ENCODE results near the gene TMEM117.

The TMEM117 gene

DNA sequence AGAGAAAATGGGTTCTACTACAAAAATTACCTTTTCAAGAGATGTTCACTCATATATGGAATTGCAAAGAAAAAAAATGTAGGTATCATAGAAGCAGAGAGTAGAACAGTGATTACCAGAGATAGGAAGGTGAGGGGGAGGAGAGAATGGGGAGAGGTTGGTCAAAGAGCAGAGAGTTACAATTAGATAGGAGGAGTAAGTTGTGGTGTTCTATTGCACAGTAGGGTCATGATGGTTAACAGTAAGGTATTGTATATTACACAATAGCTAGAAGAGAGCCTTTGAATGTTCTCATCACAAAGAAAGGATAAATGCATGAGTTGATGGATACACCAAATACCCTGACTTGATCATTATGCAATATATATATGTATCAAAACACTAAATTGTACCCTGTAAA is 145.8 kb downstream of the TMEM117 start (continued):
- TF ChIP-seq, protein P1, sequence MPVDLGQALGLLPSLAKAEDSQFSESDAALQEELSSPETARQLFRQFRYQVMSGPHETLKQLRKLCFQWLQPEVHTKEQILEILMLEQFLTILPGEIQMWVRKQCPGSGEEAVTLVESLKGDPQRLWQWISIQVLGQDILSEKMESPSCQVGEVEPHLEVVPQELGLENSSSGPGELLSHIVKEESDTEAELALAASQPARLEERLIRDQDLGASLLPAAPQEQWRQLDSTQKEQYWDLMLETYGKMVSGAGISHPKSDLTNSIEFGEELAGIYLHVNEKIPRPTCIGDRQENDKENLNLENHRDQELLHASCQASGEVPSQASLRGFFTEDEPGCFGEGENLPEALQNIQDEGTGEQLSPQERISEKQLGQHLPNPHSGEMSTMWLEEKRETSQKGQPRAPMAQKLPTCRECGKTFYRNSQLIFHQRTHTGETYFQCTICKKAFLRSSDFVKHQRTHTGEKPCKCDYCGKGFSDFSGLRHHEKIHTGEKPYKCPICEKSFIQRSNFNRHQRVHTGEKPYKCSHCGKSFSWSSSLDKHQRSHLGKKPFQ (tag by site-specific recombination; IDR thresholded peaks at IDR 0.05): no peak

DNA sequence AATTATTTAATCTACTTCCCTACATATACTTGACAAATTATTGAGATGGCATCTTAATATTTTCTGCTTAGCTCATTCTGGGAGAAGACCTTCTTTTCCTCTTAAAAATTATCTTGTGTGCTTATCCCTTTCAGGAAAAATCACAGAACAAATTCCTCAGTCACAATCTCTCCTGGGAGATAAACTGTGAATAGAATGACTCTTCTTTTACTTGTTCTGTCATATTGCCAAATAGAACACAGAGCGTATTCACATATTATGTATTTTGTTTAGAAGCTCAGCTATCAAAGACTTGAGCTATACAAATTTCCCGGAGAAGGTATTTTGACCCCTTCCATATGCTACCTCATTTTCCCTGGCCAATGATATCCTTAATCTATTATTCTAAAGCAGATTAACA is 146.7 kb downstream of the TMEM117 start:
- Histone ChIP-seq H3K27ac (ENCODE audit: extremely low read depth, low read depth, low read length) (no peak overlapping the region), H3K9me3 (ENCODE audit: control insufficient read depth, insufficient read depth, low read depth, low read length) (no peaks in the 10 kb centered on the region), H3K4me1 (ENCODE audit: control insufficient read depth, insufficient read depth, low read length) (no peaks in the 10 kb centered on the region), H3K36me3 (ENCODE audit: control insufficient read depth in 2 of 2, insufficient read depth in 1 of 2, low read length in 2 of 2) (no peaks in the 10 kb centered on the region), H3K4me3 (ENCODE audit: low read depth, low read length) (no peak overlapping the region)
- no peak for TF ChIP-seq ZNF747 (tag by site-specific recombination; IDR thresholded peaks at IDR 0.05)
- TF ChIP-seq, protein P2, sequence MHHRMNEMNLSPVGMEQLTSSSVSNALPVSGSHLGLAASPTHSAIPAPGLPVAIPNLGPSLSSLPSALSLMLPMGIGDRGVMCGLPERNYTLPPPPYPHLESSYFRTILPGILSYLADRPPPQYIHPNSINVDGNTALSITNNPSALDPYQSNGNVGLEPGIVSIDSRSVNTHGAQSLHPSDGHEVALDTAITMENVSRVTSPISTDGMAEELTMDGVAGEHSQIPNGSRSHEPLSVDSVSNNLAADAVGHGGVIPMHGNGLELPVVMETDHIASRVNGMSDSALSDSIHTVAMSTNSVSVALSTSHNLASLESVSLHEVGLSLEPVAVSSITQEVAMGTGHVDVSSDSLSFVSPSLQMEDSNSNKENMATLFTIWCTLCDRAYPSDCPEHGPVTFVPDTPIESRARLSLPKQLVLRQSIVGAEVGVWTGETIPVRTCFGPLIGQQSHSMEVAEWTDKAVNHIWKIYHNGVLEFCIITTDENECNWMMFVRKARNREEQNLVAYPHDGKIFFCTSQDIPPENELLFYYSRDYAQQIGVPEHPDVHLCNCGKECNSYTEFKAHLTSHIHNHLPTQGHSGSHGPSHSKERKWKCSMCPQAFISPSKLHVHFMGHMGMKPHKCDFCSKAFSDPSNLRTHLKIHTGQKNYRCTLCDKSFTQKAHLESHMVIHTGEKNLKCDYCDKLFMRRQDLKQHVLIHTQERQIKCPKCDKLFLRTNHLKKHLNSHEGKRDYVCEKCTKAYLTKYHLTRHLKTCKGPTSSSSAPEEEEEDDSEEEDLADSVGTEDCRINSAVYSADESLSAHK (tag by site-specific recombination; IDR thresholded peaks at IDR 0.05): no peak
- TF ChIP-seq, protein P3, sequence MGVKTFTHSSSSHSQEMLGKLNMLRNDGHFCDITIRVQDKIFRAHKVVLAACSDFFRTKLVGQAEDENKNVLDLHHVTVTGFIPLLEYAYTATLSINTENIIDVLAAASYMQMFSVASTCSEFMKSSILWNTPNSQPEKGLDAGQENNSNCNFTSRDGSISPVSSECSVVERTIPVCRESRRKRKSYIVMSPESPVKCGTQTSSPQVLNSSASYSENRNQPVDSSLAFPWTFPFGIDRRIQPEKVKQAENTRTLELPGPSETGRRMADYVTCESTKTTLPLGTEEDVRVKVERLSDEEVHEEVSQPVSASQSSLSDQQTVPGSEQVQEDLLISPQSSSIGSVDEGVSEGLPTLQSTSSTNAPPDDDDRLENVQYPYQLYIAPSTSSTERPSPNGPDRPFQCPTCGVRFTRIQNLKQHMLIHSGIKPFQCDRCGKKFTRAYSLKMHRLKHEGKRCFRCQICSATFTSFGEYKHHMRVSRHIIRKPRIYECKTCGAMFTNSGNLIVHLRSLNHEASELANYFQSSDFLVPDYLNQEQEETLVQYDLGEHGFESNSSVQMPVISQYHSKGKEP (tag by site-specific recombination; IDR thresholded peaks at IDR 0.05): no peak
- no peak for TF ChIP-seq RBAK (tag by site-specific recombination; IDR thresholded peaks at IDR 0.05)
- TF ChIP-seq ZNF600 (tag by site-specific recombination; IDR thresholded peaks at IDR 0.05): no peak
- no peak for TF ChIP-seq ZNF138 (tag by site-specific recombination; IDR thresholded peaks at IDR 0.05; ENCODE audit: borderline replicate concordance)
- TF ChIP-seq ZBTB20 (tag by site-specific recombination; IDR thresholded peaks at IDR 0.05): no peak
- TF ChIP-seq ZNF302 (tag by site-specific recombination; IDR thresholded peaks at IDR 0.05; ENCODE audit: low read depth): no peak
- TF ChIP-seq ZNF10 (tag by site-specific recombination; IDR thresholded peaks at IDR 0.05): no peak
- no peak for TF ChIP-seq ZNF114 (tag by site-specific recombination; IDR thresholded peaks at IDR 0.05)
- TF ChIP-seq ZNF274 (IDR thresholded peaks at IDR 0.05; ENCODE audit: low read length): no peak
- no peak for TF ChIP-seq ZNF274 (tag by site-specific recombination; IDR thresholded peaks at IDR 0.05; ENCODE audit: borderline replicate concordance)
- TF ChIP-seq ZNF529 (tag by site-specific recombination; IDR thresholded peaks at IDR 0.05; ENCODE audit: insufficient replicate concordance): no peak
- no peak for TF ChIP-seq ZNF16 (tag by site-specific recombination; IDR thresholded peaks at IDR 0.05; ENCODE audit: low read depth)
- no peak for TF ChIP-seq MZF1 (tag by site-specific recombination; IDR thresholded peaks at IDR 0.05; ENCODE audit: borderline replicate concordance)
- TF ChIP-seq, protein P4, sequence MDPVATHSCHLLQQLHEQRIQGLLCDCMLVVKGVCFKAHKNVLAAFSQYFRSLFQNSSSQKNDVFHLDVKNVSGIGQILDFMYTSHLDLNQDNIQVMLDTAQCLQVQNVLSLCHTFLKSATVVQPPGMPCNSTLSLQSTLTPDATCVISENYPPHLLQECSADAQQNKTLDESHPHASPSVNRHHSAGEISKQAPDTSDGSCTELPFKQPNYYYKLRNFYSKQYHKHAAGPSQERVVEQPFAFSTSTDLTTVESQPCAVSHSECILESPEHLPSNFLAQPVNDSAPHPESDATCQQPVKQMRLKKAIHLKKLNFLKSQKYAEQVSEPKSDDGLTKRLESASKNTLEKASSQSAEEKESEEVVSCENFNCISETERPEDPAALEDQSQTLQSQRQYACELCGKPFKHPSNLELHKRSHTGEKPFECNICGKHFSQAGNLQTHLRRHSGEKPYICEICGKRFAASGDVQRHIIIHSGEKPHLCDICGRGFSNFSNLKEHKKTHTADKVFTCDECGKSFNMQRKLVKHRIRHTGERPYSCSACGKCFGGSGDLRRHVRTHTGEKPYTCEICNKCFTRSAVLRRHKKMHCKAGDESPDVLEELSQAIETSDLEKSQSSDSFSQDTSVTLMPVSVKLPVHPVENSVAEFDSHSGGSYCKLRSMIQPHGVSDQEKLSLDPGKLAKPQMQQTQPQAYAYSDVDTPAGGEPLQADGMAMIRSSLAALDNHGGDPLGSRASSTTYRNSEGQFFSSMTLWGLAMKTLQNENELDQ (tag by site-specific recombination; IDR thresholded peaks at IDR 0.05; ENCODE audit: low read depth): no peak
- TF ChIP-seq ZBTB21 (tag by site-specific recombination; IDR thresholded peaks at IDR 0.05): no peak
- POLR2A ChIA-PET: no interaction called here
- CTCF ChIA-PET: interaction anchor here (0.8 kb wide), 1 partner anchor 17 kb away, joined by 3 read pairs; no protein-coding TSS in a partner anchor
